Colonic mucosa (tissue), 4 donors: ENCODE measurements around the gene DISP1. TPM values are rescaled to one million over a fixed set of nuclear protein-coding genes. Genes with fewer than 3 reads are reported as not detected.
A peak's percentile ranks its signal among the peaks of the same experiment; 100 is the strongest.

ENCODE experiments used
- DNase-seq: peaks from one replicate; pipeline ENCODE4 v3.0.0-alpha.2; 2020
- H3K27ac ChIP-seq: fragments of 200-600 bp; one replicate; pipeline ENCODE4 v1.8.0; 2021
- H3K27me3 ChIP-seq: fragments of 200-600 bp; one replicate; pipeline ENCODE4 v1.8.0; 2021
- H3K36me3 ChIP-seq: fragments of 200-600 bp; one replicate; pipeline ENCODE4 v1.8.0; 2021
- H3K4me1 ChIP-seq: fragments of 200-600 bp; one replicate; pipeline ENCODE4 v1.8.0; 2021; ENCODE audit warnings: mild to moderate bottlenecking
- H3K4me3 ChIP-seq: fragments of 200-600 bp; one replicate; pipeline ENCODE4 v1.8.0; 2021
- H3K9ac ChIP-seq, 2 donors: one replicate each; pipeline ENCODE4 v1.7.0; 2013; ENCODE audit warnings: control low read depth in 2 of 2, low read depth in 2 of 2, low read length in 2 of 2
- H3K9me3 ChIP-seq: fragments of 200-600 bp; one replicate; pipeline ENCODE4 v1.8.0; 2021
- intact Hi-C: fragments of 100-400 bp; cut with DNase I; formaldehyde crosslinking; loops from one replicate; pipeline ENCODE4 v1.14.1; 2022
- total RNA-seq, 2 donors: library from RNA; stranded (reverse); fragmentation: NEBNext Ultra II Directional in 1 of 2; extraction: Animal tissue kit (Norgen Biotek cat#: 25700) in 1 of 2; gene quantifications; one replicate each; pipeline ENCODE4 v1.2.1, GENCODE V29; 2021
- TF ChIP-seq, protein P1 (sequence below): fragments of 200-600 bp; IDR thresholded peaks from one replicate; pipeline ENCODE4 v1.8.0; 2022; ENCODE audit warnings: antibody characterized with exemption, mild to moderate bottlenecking
- donor health status: healthy.
- donor health status: DM: no; HTN: no; CAD: no.
- donor health status: DM: no; HTN: no; CAD: no.

Gene DISP1
- total RNA-seq, 2 donors from 2014 or later: 2.5 to 2.9 TPM

DNA sequence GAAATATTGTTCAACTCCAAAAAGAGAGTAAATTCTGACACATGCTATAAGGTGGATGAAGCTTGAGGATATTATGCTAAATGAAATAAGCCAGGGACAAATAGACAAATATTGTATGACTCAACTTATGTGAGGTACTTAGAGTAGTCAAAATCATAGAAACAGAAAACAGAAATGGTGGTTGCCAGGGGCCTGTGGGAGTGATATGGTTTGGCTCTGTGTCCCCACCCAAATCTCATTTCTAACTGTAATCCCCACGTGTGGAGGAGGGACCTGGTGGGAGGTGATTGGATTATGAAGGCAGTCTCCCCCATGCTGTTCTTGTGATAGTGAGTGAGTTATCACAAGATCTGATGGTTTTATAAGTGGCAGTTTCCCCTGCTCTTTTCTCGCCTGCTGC is 24.7 kb upstream of the DISP1 start:
- H3K27ac ChIP-seq: no peak overlapping the region
- H3K4me1 ChIP-seq: no peaks in the 10 kb centered on the region
- no peak overlapping the region for H3K9ac ChIP-seq
- H3K4me3 ChIP-seq: no peak overlapping the region
- no peaks in the 10 kb centered on the region for H3K36me3 ChIP-seq
- intact Hi-C loops: loop anchor here (10.0 kb wide), 1 partner anchor 215 kb away; no protein-coding TSS in a partner anchor
- no peaks in the 10 kb centered on the region for H3K27me3 ChIP-seq
- no peaks in the 10 kb centered on the region for H3K9me3 ChIP-seq
- DNase-seq: no peak
- TF ChIP-seq, protein P1, sequence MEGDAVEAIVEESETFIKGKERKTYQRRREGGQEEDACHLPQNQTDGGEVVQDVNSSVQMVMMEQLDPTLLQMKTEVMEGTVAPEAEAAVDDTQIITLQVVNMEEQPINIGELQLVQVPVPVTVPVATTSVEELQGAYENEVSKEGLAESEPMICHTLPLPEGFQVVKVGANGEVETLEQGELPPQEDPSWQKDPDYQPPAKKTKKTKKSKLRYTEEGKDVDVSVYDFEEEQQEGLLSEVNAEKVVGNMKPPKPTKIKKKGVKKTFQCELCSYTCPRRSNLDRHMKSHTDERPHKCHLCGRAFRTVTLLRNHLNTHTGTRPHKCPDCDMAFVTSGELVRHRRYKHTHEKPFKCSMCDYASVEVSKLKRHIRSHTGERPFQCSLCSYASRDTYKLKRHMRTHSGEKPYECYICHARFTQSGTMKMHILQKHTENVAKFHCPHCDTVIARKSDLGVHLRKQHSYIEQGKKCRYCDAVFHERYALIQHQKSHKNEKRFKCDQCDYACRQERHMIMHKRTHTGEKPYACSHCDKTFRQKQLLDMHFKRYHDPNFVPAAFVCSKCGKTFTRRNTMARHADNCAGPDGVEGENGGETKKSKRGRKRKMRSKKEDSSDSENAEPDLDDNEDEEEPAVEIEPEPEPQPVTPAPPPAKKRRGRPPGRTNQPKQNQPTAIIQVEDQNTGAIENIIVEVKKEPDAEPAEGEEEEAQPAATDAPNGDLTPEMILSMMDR: no peak

DNA sequence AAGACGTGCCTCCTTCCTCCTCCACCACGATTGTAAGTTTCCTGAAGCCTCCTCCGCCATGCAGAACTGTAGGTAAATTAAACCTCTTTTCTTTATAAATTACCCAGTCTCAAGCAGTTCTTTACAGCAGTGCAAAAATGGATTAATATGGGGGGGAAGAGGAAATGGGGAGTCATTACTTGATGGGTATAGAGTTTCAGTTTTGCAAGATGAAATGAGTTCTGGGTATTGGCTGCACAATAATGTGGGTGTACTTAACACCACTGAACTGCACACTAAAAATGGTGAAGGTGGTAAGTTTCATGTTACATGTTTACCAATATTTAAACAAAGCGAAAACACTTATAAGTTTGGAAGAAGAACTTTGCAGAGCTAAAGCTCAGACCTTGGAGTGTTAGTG is 24.3 kb upstream of the DISP1 start:
- no peaks in the 10 kb centered on the region for H3K27me3 ChIP-seq
- TF ChIP-seq, protein P1: no peak
- H3K4me1 ChIP-seq: no peaks in the 10 kb centered on the region
- no peak overlapping the region for H3K4me3 ChIP-seq
- H3K27ac ChIP-seq: no peak overlapping the region
- DNase-seq: no peak
- intact Hi-C loops: loop anchor here (10.0 kb wide), 1 partner anchor 214 kb away; no protein-coding TSS in a partner anchor
- no peak overlapping the region for H3K9ac ChIP-seq
- H3K9me3 ChIP-seq: no peaks in the 10 kb centered on the region
- no peaks in the 10 kb centered on the region for H3K36me3 ChIP-seq

DNA sequence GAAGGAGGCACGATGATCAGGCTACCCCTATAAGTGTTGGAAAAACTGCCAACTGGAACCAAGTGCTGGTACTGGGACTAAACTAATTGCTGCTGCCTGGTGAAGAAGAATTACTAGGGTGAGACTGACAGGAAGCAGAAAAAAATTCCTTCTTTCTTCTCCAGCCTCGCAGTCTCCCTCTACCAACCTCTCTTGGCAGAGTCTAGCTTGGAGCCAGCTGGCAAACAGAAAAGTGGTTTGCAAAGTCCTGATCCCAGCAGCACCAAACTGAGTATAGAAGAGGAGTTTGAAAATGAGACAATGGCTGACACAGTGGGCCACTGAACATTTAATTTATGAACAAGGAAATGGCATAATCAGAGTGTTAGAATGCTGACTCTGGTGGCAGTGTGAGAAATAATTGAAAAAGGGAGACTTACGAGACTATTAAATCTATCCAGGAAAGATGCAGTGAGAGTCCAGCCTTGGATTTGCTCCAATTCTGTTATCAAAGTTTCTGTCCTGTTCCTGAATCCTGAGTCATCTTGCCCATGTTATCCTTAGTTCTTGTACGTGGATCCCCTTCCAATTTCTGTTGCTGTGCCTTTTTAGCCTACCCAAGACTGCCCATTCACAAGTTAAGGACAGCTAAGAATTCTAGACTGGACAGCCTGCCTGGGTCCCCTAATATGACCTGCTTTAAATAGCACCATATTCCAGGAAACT is 23.7 kb upstream of the DISP1 start:
- intact Hi-C loops: loop anchor here (1.0 to 10.0 kb wide), 2 partner anchors 214 to 290 kb away; no protein-coding TSS in a partner anchor
- H3K36me3 ChIP-seq: no peaks in the 10 kb centered on the region
- H3K27ac ChIP-seq: no peak overlapping the region
- H3K27me3 ChIP-seq: no peaks in the 10 kb centered on the region
- no peak overlapping the region for H3K4me3 ChIP-seq
- H3K9ac ChIP-seq: no peak overlapping the region
- TF ChIP-seq, protein P1: no peak
- H3K4me1 ChIP-seq: no peaks in the 10 kb centered on the region
- DNase-seq: no peak
- no peaks in the 10 kb centered on the region for H3K9me3 ChIP-seq

GRCh38 chr1:222792744-222793143 is 22.1 kb upstream of the DISP1 start:
- no peaks in the 10 kb centered on the region for H3K4me1 ChIP-seq
- no peak for DNase-seq
- H3K4me3 ChIP-seq: no peak overlapping the region
- no peaks in the 10 kb centered on the region for H3K27me3 ChIP-seq
- no peaks in the 10 kb centered on the region for H3K9me3 ChIP-seq
- H3K36me3 ChIP-seq: no peaks in the 10 kb centered on the region
- H3K27ac ChIP-seq: no peak overlapping the region
- intact Hi-C loops: loop anchor here (10.0 kb wide), 1 partner anchor 212 kb away; no protein-coding TSS in a partner anchor
- no peak overlapping the region for H3K9ac ChIP-seq
- TF ChIP-seq, protein P1: peak; percentile 37

DNA sequence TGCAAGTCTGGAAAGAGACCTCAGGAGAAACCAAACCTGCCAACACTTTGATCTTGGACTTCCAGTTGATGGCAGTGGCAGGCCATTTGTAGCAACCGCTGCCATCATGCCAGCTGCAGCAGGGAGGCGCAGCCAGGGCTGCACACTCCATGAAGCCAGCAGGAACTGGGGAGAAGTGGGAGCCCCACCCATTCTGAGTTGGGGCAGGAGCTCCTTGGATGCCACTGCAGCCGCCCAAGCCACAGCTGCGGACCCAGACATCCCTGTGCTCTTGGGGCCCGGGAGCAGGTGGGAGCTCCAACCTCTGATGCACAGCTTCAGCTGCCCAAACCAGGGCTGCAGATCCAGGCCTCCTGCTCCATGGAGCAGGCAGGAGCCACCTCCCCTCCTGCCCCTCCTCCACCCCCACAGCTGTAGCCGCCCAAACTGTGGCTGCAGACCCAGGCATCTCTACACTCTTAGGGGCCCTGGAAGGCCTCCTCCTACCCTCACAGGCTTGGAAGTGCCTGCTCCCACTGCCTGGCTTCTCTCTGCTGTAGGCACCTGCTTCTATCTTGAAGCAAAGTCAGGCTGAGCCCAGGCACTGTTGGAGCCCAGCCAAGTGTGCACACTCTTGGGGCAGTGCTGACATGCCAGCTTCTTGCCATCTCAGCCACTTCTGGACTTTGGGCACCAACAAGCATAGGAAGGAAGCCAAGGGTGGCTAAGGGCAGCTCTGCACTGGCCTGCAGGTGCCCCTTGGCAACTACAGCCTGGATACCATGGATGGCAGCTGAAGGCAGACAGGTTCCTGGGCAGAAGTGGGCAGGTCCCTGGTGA is 20.0 kb upstream of the DISP1 start:
- Histone ChIP-seq H3K27me3 (no peaks in the 10 kb centered on the region), H3K27ac (no peak overlapping the region), H3K4me1 (no peaks in the 10 kb centered on the region), H3K36me3 (no peaks in the 10 kb centered on the region), H3K4me3 (no peak overlapping the region), H3K9ac (no peak overlapping the region), H3K9me3 (no peaks in the 10 kb centered on the region)
- TF ChIP-seq, protein P1: no peak
- intact Hi-C loops: loop anchor here (10.0 kb wide), 1 partner anchor 210 kb away; no protein-coding TSS in a partner anchor
- DNase-seq: no peak
